ENCODE measurements around the gene XPR1.
"Not testable (repeated sequence)": the region's sequence is repeated elsewhere in the genome, so short reads cannot be mapped to it uniquely, and the experiment has no call there.

The XPR1 gene

GRCh38 chr1:180641662-180642061, 9.8 kb downstream of the XPR1 start:
- FAIRE-seq (no peak), DNase-seq (ENCODE audit: insufficient read length, low spot score) (no peak)

GRCh38 chr1:180642781-180643180, 11.0 kb downstream of the XPR1 start:
- TF ChIP-seq SPI1 (IDR thresholded peaks at IDR 0.05; ENCODE audit: low read depth, low read length) (no peak), POLR2A (IDR thresholded peaks at IDR 0.05; ENCODE audit: low read depth, low read length) (no peak), TAF1 (IDR thresholded peaks at IDR 0.05; ENCODE audit: low read depth, low read length) (no peak), POLR2AphosphoS5 (IDR thresholded peaks at IDR 0.05; ENCODE audit: low read depth, low read length) (no peak), PAX5 (IDR thresholded peaks at IDR 0.05; ENCODE audit: insufficient read depth, low read length, severe bottlenecking) (no peak), POU2F2 (IDR thresholded peaks at IDR 0.05; ENCODE audit: low read depth, low read length) (no peak)
- DNase-seq (ENCODE audit: insufficient read length, low spot score) (no peak), FAIRE-seq (no peak)

More at GRCh38 chr1:180641662-180642061, 9.8 kb downstream of the XPR1 start:
- no peak for TF ChIP-seq SPI1 (IDR thresholded peaks at IDR 0.05; ENCODE audit: low read depth, low read length)
- no peak for TF ChIP-seq POU2F2 (IDR thresholded peaks at IDR 0.05; ENCODE audit: low read depth, low read length)
- TF ChIP-seq PAX5 (IDR thresholded peaks at IDR 0.05; ENCODE audit: insufficient read depth, low read length, severe bottlenecking): no peak
- no peak for TF ChIP-seq TAF1 (IDR thresholded peaks at IDR 0.05; ENCODE audit: low read depth, low read length)
- no peak for TF ChIP-seq POLR2AphosphoS5 (IDR thresholded peaks at IDR 0.05; ENCODE audit: low read depth, low read length)
- TF ChIP-seq POLR2A (IDR thresholded peaks at IDR 0.05; ENCODE audit: low read depth, low read length): no peak

GRCh38 chr1:180643693-180644092, 11.9 kb downstream of the XPR1 start:
- FAIRE-seq (no peak), DNase-seq (ENCODE audit: insufficient read length, low spot score) (no peak)
- TF ChIP-seq POLR2A (IDR thresholded peaks at IDR 0.05; ENCODE audit: low read depth, low read length) (no peak), POLR2AphosphoS5 (IDR thresholded peaks at IDR 0.05; ENCODE audit: low read depth, low read length) (no peak), TAF1 (IDR thresholded peaks at IDR 0.05; ENCODE audit: low read depth, low read length) (no peak), SPI1 (IDR thresholded peaks at IDR 0.05; ENCODE audit: low read depth, low read length) (no peak), PAX5 (IDR thresholded peaks at IDR 0.05; ENCODE audit: insufficient read depth, low read length, severe bottlenecking) (no peak), POU2F2 (IDR thresholded peaks at IDR 0.05; ENCODE audit: low read depth, low read length) (no peak)

GRCh38 chr1:180644526-180645192, 12.8 kb downstream of the XPR1 start:
- no peak for FAIRE-seq
- no peak for DNase-seq (ENCODE audit: insufficient read length, low spot score)
- TF ChIP-seq PAX5 (IDR thresholded peaks at IDR 0.05; ENCODE audit: insufficient read depth, low read length, severe bottlenecking) (no peak), POLR2A (IDR thresholded peaks at IDR 0.05; ENCODE audit: low read depth, low read length) (no peak), SPI1 (IDR thresholded peaks at IDR 0.05; ENCODE audit: low read depth, low read length) (no peak), POLR2AphosphoS5 (IDR thresholded peaks at IDR 0.05; ENCODE audit: low read depth, low read length) (no peak), POU2F2 (IDR thresholded peaks at IDR 0.05; ENCODE audit: low read depth, low read length) (no peak), TAF1 (IDR thresholded peaks at IDR 0.05; ENCODE audit: low read depth, low read length) (no peak)

- DNase-seq (ENCODE audit: insufficient read length, low spot score); FAIRE-seq: not testable (repeated sequence)
Observed at GRCh38 chr1:180645261-180645660, 13.4 kb downstream of the XPR1 start.

GRCh38 chr1:180646093-180646492, 14.3 kb downstream of the XPR1 start:
- no peak for TF ChIP-seq POLR2AphosphoS5 (IDR thresholded peaks at IDR 0.05; ENCODE audit: low read depth, low read length)
- no peak for TF ChIP-seq POU2F2 (IDR thresholded peaks at IDR 0.05; ENCODE audit: low read depth, low read length)
- TF ChIP-seq PAX5 (IDR thresholded peaks at IDR 0.05; ENCODE audit: insufficient read depth, low read length, severe bottlenecking): no peak
- no peak for TF ChIP-seq POLR2A (IDR thresholded peaks at IDR 0.05; ENCODE audit: low read depth, low read length)
- no peak for TF ChIP-seq SPI1 (IDR thresholded peaks at IDR 0.05; ENCODE audit: low read depth, low read length)
- TF ChIP-seq TAF1 (IDR thresholded peaks at IDR 0.05; ENCODE audit: low read depth, low read length): no peak
- no peak for FAIRE-seq
- DNase-seq (ENCODE audit: insufficient read length, low spot score): no peak

GRCh38 chr1:180646547-180646946, 14.7 kb downstream of the XPR1 start:
- no peak for FAIRE-seq
- no peak for TF ChIP-seq POU2F2 (IDR thresholded peaks at IDR 0.05; ENCODE audit: low read depth, low read length)
- TF ChIP-seq PAX5 (IDR thresholded peaks at IDR 0.05; ENCODE audit: insufficient read depth, low read length, severe bottlenecking): no peak
- no peak for TF ChIP-seq POLR2AphosphoS5 (IDR thresholded peaks at IDR 0.05; ENCODE audit: low read depth, low read length)

GRCh38 chr1:180652792-180653191, 21.0 kb downstream of the XPR1 start:
- TF ChIP-seq POLR2AphosphoS5 (IDR thresholded peaks at IDR 0.05; ENCODE audit: low read depth, low read length) (no peak), SPI1 (IDR thresholded peaks at IDR 0.05; ENCODE audit: low read depth, low read length) (no peak), PAX5 (IDR thresholded peaks at IDR 0.05; ENCODE audit: insufficient read depth, low read length, severe bottlenecking) (no peak), POU2F2 (IDR thresholded peaks at IDR 0.05; ENCODE audit: low read depth, low read length) (no peak), POLR2A (IDR thresholded peaks at IDR 0.05; ENCODE audit: low read depth, low read length) (no peak), TAF1 (IDR thresholded peaks at IDR 0.05; ENCODE audit: low read depth, low read length) (no peak)
- DNase-seq (ENCODE audit: insufficient read length, low spot score) (no peak), FAIRE-seq (no peak)

More at GRCh38 chr1:180646547-180646946, 14.7 kb downstream of the XPR1 start:
- DNase-seq (ENCODE audit: insufficient read length, low spot score): no peak

GRCh38 chr1:180662709-180663108, 30.9 kb downstream of the XPR1 start:
- FAIRE-seq (no peak), DNase-seq (ENCODE audit: insufficient read length, low spot score) (no peak)
- TF ChIP-seq POU2F2 (IDR thresholded peaks at IDR 0.05; ENCODE audit: low read depth, low read length) (no peak), POLR2AphosphoS5 (IDR thresholded peaks at IDR 0.05; ENCODE audit: low read depth, low read length) (no peak), TAF1 (IDR thresholded peaks at IDR 0.05; ENCODE audit: low read depth, low read length) (no peak), POLR2A (IDR thresholded peaks at IDR 0.05; ENCODE audit: low read depth, low read length) (no peak)

GRCh38 chr1:180670681-180671080, 38.9 kb downstream of the XPR1 start:
- DNase-seq (ENCODE audit: insufficient read length, low spot score): no peak
- TF ChIP-seq PAX5 (IDR thresholded peaks at IDR 0.05; ENCODE audit: insufficient read depth, low read length, severe bottlenecking): no peak
- no peak for TF ChIP-seq POLR2A (IDR thresholded peaks at IDR 0.05; ENCODE audit: low read depth, low read length)
- TF ChIP-seq POU2F2 (IDR thresholded peaks at IDR 0.05; ENCODE audit: low read depth, low read length): no peak
- TF ChIP-seq TAF1 (IDR thresholded peaks at IDR 0.05; ENCODE audit: low read depth, low read length): no peak
- TF ChIP-seq SPI1 (IDR thresholded peaks at IDR 0.05; ENCODE audit: low read depth, low read length): no peak
- no peak for TF ChIP-seq POLR2AphosphoS5 (IDR thresholded peaks at IDR 0.05; ENCODE audit: low read depth, low read length)
- no peak for FAIRE-seq
